DOHH2 (cell line): ENCODE data around the gene CTAGE1.

Experiments used
- EZH2phosphoT487 ChIP-seq: fragments of 200-600 bp; sonication (generic); IDR thresholded peaks from 2 replicates; pipeline ENCODE4 v1.6.1; 2017; ENCODE audit warnings: borderline replicate concordance, mild to moderate bottlenecking, antibody characterized with exemption, low read length, moderate library complexity, mixed read lengths
- TF ChIP-seq, protein P1 (sequence below): fragments of 200-600 bp; sonication (generic); IDR thresholded peaks from one replicate; pipeline ENCODE4 v1.5.1; 2014; ENCODE audit warnings: antibody characterized with exemption, mild to moderate bottlenecking, low read depth, low read length; ENCODE audit not compliant: poor library complexity, severe bottlenecking

DNA sequence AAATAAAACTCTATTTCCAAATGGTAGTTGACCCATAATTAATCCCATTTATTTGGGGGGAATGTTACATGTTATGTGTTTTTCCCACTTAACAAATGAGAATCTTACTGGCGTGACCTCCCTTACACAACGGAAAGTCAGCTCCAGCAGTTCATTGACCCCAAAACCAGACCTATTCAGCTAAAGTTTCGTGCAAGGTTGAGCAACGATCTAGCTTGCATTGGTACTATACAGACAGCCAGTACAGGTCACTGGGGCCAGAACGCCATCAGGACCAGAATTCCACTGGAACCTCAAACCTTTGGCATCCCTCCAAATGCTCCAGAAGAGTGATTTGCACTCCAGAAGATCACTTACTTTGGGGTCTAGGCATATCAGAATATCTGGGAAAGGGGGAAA, 6.8 kb upstream of the CTAGE1 start:
- TF ChIP-seq, protein P1, sequence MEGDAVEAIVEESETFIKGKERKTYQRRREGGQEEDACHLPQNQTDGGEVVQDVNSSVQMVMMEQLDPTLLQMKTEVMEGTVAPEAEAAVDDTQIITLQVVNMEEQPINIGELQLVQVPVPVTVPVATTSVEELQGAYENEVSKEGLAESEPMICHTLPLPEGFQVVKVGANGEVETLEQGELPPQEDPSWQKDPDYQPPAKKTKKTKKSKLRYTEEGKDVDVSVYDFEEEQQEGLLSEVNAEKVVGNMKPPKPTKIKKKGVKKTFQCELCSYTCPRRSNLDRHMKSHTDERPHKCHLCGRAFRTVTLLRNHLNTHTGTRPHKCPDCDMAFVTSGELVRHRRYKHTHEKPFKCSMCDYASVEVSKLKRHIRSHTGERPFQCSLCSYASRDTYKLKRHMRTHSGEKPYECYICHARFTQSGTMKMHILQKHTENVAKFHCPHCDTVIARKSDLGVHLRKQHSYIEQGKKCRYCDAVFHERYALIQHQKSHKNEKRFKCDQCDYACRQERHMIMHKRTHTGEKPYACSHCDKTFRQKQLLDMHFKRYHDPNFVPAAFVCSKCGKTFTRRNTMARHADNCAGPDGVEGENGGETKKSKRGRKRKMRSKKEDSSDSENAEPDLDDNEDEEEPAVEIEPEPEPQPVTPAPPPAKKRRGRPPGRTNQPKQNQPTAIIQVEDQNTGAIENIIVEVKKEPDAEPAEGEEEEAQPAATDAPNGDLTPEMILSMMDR, result no peak
- no peak for TF ChIP-seq EZH2phosphoT487
